ENCODE data around the gene CDH4.

CDH4 gene

GRCh38 chr20:61815678-61816077, 563.6 kb downstream of the CDH4 start:
- Histone ChIP-seq H3K27ac (ENCODE audit: low read depth, low read length) (no peak overlapping the region), H3K4me2 (ENCODE audit: low read depth, low read length, poor library complexity, severe bottlenecking) (no peak overlapping the region), H3K9me3 (ENCODE audit: insufficient read depth, low read length) (no peaks in the 10 kb centered on the region), H3K79me2 (ENCODE audit: insufficient read depth, low read length) (no peaks in the 10 kb centered on the region), H3K4me3 (ENCODE audit: insufficient read depth, low read length, poor library complexity, severe bottlenecking) (no peak overlapping the region), H3K9ac (ENCODE audit: low read length) (no peak overlapping the region), H3K9me2 (replicated peaks; ENCODE audit: insufficient read depth, low read length) (no peaks in the 10 kb centered on the region), H2AFZ (ENCODE audit: low read depth, low read length, severe bottlenecking) (no peak overlapping the region), H3K27me3 (ENCODE audit: low read length) (no peaks in the 10 kb centered on the region), H3F3A (ENCODE audit: insufficient read depth) (no peaks in the 10 kb centered on the region), H3K36me3 (ENCODE audit: low read length) (no peaks in the 10 kb centered on the region), H4K20me1 (ENCODE audit: low read depth, low read length) (no peaks in the 10 kb centered on the region)
- TF ChIP-seq EZH2phosphoT487 (conservative IDR thresholded peaks at IDR 0.05; ENCODE audit: low read length) (no peak), CTCF (IDR thresholded peaks at IDR 0.05; ENCODE audit: insufficient read depth, low read length, poor library complexity, severe bottlenecking) (no peak)

GRCh38 chr20:61816606-61817460, 564.8 kb downstream of the CDH4 start:
- Histone ChIP-seq H3K36me3 (ENCODE audit: low read length) (no peaks in the 10 kb centered on the region), H3K4me2 (ENCODE audit: low read depth, low read length, poor library complexity, severe bottlenecking) (no peak overlapping the region), H3K4me3 (ENCODE audit: insufficient read depth, low read length, poor library complexity, severe bottlenecking) (no peak overlapping the region), H3K79me2 (ENCODE audit: insufficient read depth, low read length) (no peaks in the 10 kb centered on the region), H4K20me1 (ENCODE audit: low read depth, low read length) (no peaks in the 10 kb centered on the region), H3K27ac (ENCODE audit: low read depth, low read length) (no peak overlapping the region), H3K9me3 (ENCODE audit: insufficient read depth, low read length) (no peaks in the 10 kb centered on the region), H2AFZ (ENCODE audit: low read depth, low read length, severe bottlenecking) (no peak overlapping the region), H3K9me2 (replicated peaks; ENCODE audit: insufficient read depth, low read length) (no peaks in the 10 kb centered on the region), H3F3A (ENCODE audit: insufficient read depth) (no peaks in the 10 kb centered on the region), H3K9ac (ENCODE audit: low read length) (no peak overlapping the region), H3K27me3 (ENCODE audit: low read length) (no peaks in the 10 kb centered on the region)
- no peak for TF ChIP-seq CTCF (IDR thresholded peaks at IDR 0.05; ENCODE audit: insufficient read depth, low read length, poor library complexity, severe bottlenecking)
- no peak for TF ChIP-seq EZH2phosphoT487 (conservative IDR thresholded peaks at IDR 0.05; ENCODE audit: low read length)

DNA sequence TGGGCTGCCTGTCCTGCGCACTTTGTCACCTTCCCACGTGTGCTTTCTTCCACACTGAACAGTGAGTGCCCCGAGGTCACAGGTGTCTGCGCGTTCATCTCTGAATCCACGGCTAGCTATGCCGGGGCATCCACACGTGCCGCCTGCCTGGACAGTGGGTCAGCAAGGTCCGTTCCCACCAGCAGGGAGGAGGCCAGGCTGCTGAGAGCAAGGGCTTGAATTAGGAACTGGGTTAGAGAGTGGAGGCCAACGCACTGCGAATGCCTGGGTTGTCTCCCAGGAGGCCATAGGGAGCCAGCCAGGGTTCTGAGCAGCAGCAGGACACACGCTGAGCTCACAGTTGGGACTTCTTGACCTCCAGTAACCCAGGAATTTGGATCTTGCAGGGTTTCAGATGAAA, 565.5 kb downstream of the CDH4 start:
- Histone ChIP-seq H3K9me3 (ENCODE audit: insufficient read depth, low read length) (no peaks in the 10 kb centered on the region), H3F3A (ENCODE audit: insufficient read depth) (no peaks in the 10 kb centered on the region), H3K27ac (ENCODE audit: low read depth, low read length) (no peak overlapping the region), H3K36me3 (ENCODE audit: low read length) (no peaks in the 10 kb centered on the region), H3K27me3 (ENCODE audit: low read length) (no peaks in the 10 kb centered on the region), H3K4me2 (ENCODE audit: low read depth, low read length, poor library complexity, severe bottlenecking) (no peak overlapping the region), H3K4me3 (ENCODE audit: insufficient read depth, low read length, poor library complexity, severe bottlenecking) (no peak overlapping the region), H3K9me2 (replicated peaks; ENCODE audit: insufficient read depth, low read length) (no peaks in the 10 kb centered on the region), H4K20me1 (ENCODE audit: low read depth, low read length) (no peaks in the 10 kb centered on the region), H3K79me2 (ENCODE audit: insufficient read depth, low read length) (no peaks in the 10 kb centered on the region), H3K9ac (ENCODE audit: low read length) (no peak overlapping the region), H2AFZ (ENCODE audit: low read depth, low read length, severe bottlenecking) (no peak overlapping the region)
- TF ChIP-seq EZH2phosphoT487 (conservative IDR thresholded peaks at IDR 0.05; ENCODE audit: low read length) (no peak), CTCF (IDR thresholded peaks at IDR 0.05; ENCODE audit: insufficient read depth, low read length, poor library complexity, severe bottlenecking) (no peak)
